Stimulated activated CD8-positive, alpha-beta memory T cell treated with anti-CD3 and anti-CD28 coated beads, Interleukin-15, amount 100 ng/mL, for 48 hours (primary cell): Measurements from ENCODE around the gene ITGA8.
"Not testable (repeated sequence)": the region's sequence is repeated elsewhere in the genome, so short reads cannot be mapped to it uniquely, and the experiment has no call there.

Source experiments
- DNase-seq, 2 donors: peaks; one replicate each; pipeline ENCODE4 v3.0.0-alpha.2; 2020; ENCODE audit warnings: low read depth in 2 of 2

Gene ITGA8

DNA sequence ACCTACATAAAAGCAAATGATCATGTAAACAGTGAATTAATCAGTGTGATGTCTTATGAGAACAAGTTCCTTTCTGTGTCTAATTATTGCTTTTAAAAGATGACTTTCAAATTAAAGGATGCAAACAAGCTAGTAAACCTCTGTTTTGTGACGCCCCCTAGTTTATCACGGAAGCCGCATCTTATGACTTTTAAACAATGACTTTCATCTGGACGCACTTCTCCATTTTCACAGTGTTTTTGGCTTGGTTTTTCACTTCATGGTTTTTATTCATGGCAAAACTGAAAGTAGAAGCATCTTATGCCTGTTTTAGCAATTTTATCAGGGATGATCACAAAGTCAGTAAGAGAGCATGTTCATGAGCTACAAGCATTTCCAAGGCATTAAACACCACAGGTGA, 35.0 kb downstream of the ITGA8 start:
- no peak for DNase-seq

DNA sequence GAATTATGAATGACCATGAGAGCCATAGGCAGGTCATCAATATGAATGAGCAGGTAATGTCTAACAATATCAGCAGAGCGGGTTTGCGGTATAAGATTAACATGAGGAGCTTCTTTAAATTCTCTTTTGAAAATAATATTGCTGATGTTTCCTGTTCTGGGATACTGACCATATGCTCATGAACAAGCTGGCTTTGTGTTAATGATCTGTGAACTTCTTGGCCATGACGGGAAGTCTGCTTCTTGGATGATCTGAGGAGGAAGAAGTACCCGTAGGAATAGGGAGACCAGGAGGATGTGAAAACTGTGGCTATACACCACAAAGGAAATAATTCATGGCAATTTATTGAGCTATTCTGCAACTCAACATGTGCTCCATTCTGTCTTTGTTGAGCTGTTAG, 38.6 kb downstream of the ITGA8 start:
- no peak for DNase-seq

GRCh38 chr10:15678851-15679250, 40.9 kb downstream of the ITGA8 start:
- DNase-seq: no peak

- no peak for DNase-seq
Observed at GRCh38 chr10:15672469-15672868, 47.3 kb downstream of the ITGA8 start.

DNA sequence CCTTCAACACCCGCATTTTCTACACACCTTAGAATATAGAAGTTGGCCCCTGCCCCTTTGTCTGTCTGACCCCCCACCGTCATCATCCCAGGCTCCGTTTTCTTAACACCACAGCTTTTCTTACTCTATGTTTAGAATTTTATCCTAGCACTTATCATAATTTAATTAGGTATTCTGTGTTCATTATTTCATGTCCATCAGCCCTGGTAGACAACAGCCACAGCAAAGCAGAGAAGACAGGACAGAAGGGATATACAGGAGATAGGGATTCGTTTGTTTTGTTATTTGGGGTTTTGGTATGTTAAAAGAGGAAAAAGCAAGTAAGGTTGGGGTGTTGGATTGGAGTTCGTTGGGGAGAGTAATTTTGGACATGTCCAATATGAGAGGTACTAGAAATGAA, 48.8 kb downstream of the ITGA8 start:
- DNase-seq: no peak

- no peak for DNase-seq
Observed at GRCh38 chr10:15661574-15661973, 58.1 kb downstream of the ITGA8 start.

- DNase-seq: no peak
Observed at GRCh38 chr10:15660990-15661389, 58.7 kb downstream of the ITGA8 start.

DNA sequence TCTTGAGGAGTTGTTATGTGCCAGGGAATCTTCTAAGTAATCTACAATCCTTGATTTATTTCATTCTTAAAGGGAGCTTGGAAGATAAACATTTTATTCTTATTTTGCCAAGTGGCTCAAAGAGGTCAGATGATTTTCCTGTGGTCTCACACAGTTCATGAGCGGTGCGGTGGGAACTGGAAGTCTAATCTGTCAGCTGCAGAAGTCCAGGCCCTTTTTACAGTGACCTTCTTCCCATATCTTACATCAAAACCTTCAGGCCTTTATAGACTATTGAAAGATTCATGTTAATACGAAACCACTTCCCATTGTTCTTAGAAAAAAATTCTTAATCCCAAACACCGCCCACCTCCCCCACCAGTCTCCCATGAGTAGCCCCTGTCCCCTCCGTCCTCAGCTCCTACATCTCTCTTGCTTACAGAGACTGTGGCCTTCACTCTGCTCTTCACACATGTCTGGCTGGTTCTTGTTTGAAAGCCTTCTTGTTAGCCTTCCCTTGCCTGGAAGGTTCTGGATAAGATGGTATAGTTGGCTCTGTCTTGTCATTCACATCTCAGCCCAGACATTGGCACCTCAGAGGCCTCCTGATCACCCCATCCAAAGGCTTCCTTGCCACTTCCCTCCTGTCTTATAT, 61.5 kb downstream of the ITGA8 start:
- no peak for DNase-seq

DNA sequence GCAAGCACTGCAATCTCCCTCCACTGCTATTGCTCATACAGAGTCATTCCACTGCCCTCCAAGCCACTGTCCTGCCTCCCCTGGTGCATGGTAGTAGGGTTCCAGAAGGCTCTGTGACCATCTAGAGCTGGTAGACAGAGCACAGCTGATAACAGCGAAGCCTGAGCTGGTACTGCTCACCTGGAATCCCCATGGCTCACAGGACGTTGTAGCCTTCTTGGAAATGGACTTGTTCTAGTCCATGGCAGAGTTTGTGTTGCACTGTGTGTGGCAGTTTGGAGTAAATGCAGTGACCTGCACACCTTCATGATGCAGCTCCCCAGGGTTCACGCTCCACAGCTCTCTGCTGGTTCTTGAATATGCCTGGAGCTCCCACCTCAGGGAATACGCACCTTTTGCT, 67.0 kb downstream of the ITGA8 start:
- DNase-seq: no peak

DNA sequence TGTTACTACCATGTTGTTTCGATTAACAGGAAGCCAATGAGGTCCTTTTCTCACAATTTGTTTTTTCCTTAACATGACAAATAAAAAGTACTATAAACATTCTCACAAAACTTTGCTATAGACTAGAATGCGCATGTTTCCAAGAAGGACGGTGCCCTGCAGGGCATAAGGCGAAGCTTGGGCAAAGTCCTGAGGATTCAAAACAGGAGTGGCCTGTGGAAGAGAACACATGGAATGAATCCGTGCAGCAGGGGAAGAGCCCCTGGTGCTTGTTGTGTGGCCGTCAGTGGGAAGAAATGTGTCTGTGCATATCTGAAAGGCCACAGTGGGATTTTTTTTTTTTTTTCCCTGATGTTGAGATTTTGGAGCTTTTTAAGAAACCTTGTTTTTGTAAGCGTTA, 67.6 kb downstream of the ITGA8 start:
- DNase-seq: no peak

DNA sequence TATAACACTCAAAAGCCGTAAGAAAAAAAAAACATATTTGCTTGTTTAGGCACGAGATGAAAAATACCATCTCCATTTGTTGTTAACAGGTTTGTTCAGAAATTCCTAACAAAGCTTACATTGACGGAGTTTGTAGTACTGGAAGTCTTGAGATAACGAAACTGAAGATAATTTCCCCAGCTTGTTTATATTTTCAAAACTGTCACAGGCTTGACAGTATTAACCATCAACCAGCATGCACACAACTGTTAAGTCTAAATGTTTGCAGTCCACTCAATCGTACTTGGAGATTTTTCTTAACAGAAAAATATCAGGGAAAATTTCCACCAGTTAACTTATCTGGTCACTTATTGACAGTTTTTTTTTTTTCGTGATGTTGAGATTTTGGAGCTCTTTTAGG, 68.5 kb downstream of the ITGA8 start:
- no peak for DNase-seq

DNA sequence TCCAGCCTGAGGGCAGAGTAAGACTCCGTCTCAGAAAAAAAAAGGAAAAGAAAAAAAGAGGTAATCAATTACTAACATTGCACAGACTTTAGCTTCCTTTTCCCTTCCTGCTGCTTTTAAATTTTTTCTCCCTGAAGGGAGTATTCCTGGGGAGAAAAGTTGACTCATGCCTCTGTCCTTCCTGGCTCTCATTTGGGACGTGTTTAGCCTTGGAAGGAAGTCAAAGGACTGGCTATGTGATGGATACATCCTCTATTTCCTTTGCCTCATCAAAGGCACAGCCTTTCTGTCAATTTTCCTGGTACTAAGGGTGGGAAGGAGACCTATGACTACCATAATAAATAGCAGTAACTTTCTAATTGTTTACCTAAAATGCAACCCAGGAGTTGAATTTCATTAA, 77.6 kb downstream of the ITGA8 start:
- no peak for DNase-seq

DNA sequence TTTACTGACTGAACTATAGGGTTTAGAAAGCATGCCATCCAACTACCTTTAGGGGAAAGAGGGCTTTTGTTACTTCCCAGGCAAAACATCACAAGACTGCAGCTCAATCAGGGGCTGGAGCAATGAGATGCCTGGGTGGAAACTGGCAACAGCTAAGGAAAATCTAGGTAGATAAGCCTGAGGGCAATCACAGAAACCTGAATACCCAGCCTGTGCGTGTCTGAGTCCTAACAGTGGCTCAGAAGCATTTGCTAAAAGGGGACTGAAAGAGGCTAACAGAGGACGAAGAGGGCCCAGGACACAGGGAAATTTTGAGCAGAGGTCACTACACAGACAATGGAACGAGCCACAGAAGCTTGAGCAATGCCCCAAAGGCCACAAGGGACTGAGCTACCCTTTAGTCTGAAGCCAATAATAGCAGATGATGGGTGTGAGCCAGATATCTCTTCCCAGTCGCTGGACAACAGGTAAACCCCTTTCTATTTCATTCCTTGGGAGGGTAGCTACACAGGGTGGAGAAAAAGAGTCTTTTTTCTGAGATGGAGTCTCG, 79.1 kb downstream of the ITGA8 start:
- no peak for DNase-seq

DNA sequence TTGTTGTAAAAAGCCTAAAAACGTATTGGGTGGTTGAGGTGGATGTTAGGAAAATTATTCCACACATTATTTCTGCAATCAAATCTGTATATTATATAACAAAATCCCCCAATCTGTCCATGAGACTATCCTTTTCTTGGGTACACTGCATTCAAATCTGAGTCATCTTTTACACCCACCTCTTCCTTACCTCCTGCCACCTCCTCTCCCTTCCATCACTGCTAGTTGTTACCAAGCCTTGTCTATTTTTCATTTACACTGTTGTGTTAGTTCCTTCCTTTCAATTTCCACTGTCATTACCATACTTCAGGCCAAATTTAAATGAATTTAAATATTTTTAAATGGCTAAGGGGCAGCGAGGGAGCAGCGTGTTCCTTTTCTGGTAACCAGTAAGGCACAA, 83.3 kb downstream of the ITGA8 start:
- DNase-seq: no peak

- DNase-seq: no peak
Observed at GRCh38 chr10:15632456-15633091, 87.1 kb downstream of the ITGA8 start.

DNA sequence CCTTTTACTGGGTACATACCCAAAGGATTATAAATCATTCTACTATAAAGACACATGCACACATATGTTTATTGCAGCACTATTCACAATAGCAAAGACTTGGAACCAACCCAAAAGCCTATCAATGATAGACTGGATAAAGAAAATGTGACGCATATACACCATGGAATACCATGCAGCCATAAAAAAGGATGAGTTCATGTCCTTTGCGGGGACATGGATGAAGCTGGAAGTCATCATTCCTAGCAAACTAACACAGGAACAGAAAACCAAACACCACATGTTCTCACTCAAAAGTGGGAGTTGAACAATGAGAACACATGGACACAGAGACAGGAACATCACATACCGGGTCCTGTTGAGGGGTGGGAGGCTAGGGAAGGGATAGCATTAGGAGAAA, 88.5 kb downstream of the ITGA8 start:
- not testable (repeated sequence) for DNase-seq

DNA sequence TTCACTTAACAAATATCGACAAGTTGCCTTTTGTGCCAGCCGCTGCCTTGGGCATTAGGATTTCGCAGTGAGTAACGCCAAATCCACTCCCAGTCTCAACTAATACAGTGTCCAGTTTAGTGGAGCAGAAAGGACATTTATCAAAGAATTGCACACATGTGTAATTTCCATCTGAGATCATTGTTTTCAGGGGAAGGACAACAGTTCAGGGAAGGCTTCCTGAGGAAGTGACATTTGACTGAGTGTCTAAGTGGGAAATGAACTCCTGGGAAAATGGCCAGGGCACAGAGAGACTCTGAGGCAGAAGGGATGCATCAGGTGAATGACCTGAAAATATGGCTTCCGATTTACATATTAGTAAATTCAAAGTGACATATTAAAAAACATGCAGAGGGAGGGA, 89.4 kb downstream of the ITGA8 start:
- DNase-seq: no peak

DNA sequence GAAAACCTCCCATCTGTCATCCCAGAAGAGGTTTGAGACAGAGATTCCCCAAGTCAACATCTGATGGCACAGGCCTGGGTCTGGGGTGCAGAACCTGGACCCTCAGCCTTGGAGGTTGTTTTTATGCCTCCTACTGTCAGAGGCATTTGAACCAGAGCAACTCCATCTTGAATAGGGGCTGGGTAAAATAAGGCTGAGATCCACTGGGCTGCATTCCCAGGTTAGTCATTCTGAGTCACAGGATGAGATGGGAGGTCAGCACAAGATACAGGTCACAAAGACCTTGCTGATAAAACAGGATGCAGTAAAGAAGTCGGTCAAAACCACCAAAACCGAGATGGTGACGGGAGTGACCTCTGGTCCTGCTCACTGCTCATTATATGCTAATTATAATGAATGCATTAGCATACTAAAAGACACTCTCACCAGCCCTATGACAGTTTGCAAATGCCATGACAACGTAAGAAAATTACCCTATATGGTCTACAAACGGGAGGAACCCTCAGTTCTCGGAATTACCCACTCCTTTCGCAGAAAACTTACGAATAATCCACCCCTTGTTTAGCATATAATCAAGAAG, 92.0 kb downstream of the ITGA8 start:
- DNase-seq: no peak

DNA sequence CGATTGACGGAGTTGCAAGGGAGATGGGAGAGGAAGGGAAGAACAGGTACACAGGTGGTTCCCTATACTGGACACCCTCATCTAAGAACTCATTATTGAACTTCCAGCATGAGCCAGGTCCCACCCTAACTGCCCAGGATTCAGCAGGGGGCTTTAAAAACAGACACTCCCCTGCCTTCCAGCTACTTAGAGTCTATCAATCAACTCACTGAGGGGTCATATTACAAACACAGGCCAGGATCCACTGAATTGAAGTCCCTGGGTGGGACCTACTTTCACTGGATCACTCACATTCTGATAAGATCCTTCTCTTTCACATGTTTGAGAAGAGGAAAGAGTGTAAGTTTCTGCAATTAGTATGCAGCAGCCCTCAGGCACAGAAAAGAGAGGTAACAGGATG, 92.8 kb downstream of the ITGA8 start:
- no peak for DNase-seq

DNA sequence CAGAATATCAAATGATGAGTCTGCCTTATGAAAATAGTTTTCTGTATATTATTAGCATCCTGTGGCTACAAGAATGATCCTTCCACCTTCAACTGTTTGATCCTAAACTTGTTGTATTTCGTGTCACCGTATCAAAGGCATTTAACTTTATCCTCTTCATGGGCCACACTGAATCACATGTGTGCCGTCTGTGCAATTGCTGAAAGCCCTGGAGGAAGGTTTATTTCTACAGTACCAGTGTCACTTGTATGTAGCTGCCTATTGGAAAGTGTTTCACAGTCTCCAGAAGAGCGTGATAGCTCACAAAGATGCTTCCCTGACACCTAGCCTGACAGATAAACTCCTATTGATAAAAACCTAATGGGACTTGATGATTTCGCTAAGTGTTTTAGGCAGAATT, 94.5 kb downstream of the ITGA8 start:
- DNase-seq: no peak

DNA sequence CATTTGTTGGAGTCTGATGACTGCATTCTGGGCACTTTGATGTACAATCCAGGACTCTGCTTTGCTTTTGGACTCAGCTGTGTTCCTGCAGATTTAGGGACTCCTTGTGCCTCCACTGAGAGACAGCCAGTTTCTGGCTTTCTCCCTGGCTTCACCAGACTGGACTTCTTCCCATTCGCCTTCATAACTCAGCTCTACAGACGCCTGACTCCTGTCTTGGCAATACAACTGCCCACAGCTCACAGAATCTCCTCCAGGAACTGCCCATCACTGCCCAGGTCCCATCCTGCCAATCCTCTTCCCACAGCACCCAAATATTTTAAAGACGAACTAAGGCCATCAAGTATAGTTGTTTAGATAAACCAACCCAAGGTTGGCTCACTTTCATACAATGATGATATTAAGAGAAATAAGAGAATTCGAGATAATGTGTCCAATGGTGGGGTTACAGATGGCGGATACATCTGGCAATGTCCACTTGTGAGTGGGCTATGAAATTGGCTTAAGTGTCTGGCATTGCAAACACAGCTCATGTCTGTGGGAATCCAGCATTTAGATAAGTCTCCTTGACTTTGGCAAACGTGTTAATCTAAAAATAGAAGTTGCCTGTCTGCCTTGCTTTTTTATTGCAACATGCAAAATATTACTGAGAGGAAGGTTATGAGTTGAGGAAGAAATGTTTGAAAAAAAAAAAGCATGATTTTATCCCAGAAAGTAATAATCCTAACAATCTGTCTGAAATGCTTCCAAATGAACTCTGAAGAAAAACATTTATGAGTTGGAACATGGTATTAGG, 95.1 kb downstream of the ITGA8 start:
- DNase-seq: no peak

GRCh38 chr10:15620836-15621515, 98.7 kb downstream of the ITGA8 start:
- no peak for DNase-seq
